HG02759 (cell line): ENCODE results near the gene RAB11FIP2.

Source experiments
- ATAC-seq: cut with Tn5 transposase; IDR thresholded peaks from one replicate; pipeline ENCODE4 v1.9.1; 2021; ENCODE audit warnings: mild to moderate bottlenecking, moderate library complexity; ENCODE audit not compliant: unreplicated experiment

Gene RAB11FIP2

DNA sequence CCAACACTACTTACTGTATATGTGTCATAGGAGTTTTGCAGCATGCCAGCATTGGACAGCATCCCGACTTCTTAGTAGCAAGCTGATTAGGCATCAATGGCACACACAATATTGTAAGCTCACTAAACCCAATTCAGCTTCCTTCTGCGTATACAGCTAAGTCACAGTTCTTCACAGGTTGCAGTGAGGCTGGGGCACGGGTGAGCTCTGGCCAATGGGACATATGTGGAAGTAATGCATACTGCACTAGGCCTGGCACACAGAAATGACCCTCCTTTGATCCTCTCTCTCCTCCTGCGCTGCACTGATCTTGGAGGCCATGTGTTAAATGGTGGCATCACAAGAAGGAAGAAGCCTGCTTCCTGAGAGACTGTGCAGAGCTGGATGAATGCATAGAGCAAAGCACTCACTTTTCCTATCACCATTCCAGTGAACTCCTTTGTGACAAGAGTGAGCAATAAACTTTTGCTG is 11.9 kb downstream of the RAB11FIP2 start:
- no peak for ATAC-seq

- no peak for ATAC-seq
Measured at GRCh38 chr10:118033905-118034304, 12.8 kb downstream of the RAB11FIP2 start.

DNA sequence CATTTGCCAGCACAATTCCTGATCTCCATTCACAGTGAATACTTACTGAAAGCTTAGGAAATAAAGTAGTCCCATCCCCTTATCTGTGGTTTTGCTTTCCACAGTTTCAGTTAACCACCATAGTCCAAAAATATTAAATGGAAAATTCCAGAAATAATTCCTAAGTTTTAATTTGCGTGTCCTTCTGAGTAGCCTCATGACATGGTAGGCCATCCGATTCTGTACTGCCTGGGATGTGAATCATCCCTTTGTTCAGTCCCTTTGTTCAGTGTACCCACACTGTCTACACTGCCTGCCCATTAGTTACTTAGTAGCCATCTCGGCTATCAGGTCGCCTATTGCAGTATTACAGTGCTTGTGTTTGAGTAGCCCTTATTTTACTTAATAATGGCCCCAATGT is 14.2 kb downstream of the RAB11FIP2 start:
- no peak for ATAC-seq

DNA sequence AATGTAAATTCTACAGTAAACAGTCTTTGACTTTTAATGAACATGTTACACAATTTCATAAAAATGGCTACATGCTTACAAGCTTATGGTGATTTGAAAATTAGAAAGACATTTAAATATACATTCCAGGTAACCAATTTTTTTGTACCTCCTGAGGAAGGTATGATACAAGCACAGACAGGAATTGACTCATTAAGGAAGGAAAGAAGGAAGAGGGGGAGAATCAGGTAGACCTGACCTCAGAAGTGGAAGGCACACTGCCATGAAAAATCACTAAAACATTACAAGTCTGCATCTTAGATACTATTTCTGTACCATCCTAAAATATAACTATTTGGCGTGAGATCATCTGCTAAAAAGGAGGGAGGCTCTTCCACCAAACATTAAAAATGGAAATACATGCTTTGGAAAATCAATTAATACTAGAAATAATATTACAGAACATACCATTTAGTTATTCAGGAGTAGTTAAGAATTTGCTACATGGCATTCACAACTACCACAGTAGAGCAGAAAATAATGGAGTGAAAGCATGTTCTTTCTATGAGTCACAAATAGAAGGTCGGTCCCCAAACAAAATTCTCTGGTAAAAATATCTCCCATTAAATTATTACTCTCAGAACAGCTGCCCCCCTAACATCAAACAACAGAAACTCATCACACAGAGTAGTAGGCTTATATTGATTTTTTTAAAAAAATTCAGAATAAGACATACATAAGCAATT is 15.2 kb downstream of the RAB11FIP2 start:
- no peak for ATAC-seq

- peak; percentile 90 for ATAC-seq
Measured at GRCh38 chr10:118028619-118029018, 18.1 kb downstream of the RAB11FIP2 start.

GRCh38 chr10:118027397-118027796 is 19.3 kb downstream of the RAB11FIP2 start:
- no peak for ATAC-seq

- ATAC-seq: no peak
Measured at GRCh38 chr10:118026936-118027335, 19.8 kb downstream of the RAB11FIP2 start.

GRCh38 chr10:118020365-118020764 is 26.4 kb downstream of the RAB11FIP2 start:
- ATAC-seq: no peak

GRCh38 chr10:118017850-118018249 is 28.9 kb downstream of the RAB11FIP2 start:
- no peak for ATAC-seq

DNA sequence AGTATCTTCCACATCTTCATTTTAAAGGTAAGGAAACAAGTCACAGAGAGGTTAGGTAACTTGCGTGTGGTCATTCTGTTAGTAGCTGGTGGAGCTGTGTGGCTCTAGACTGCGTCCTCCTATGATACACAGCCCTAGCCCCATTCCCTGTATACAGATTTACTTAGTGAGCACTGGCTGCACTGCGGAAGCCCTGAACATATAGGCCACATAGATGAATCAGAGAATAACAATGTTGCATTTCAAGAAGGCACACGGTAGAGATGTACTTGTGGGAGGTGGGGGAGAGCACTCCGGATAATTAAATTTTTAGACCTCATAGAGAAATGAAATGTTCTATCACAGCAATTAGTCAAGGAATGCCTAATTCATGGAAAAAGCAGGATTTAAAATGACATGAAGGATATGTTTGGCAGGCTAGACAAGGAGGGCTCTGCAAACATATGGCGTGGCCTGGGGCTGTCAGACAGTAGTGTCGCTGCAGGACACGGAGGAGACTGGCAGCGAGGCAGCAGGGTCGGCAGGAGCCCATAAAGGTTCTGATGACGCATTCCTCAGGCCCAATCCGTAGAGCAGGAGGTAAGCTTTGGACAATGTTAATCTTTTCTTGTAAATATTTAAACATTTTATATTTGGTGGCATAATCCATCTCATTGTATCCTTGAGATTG is 29.5 kb downstream of the RAB11FIP2 start:
- no peak for ATAC-seq

- no peak for ATAC-seq
Measured at GRCh38 chr10:118012952-118013525, 33.7 kb downstream of the RAB11FIP2 start.

DNA sequence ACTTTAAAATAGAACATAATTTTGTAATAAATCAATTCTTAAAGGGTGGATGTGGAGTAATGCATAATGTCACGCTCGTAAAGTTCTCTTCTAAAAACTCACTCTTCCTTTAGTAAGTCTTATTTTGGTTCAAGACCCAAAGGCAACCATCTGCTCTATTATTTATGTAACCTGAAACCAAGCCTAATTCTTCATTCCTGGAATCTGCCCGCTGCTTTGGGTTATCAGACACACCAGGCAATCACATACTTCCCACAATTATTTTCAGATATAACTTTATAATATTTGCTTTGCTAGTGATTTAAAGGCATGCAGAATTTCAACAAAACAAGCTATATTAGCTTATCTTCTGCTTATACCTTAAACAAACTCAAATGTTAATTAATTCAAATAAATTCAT is 39.0 kb downstream of the RAB11FIP2 start:
- no peak for ATAC-seq

DNA sequence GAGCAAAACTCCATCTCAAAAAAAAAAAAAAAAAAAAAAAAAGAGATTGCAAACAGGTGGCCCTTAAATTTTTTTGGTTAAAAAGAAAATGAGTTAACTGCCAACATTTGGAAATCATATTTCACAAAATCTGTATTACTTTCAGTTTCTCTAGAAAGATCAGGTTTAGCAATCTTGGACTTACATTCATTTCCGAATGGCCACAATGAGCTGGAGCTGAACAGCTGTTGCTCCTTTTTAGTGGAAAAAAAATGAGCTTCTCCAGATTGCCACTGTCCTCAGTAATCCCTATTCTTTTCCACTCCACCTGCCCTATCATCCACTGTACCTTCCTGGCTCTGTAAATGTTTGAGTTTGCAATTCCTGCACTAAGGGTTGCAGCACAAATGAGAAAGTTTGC is 43.6 kb downstream of the RAB11FIP2 start:
- ATAC-seq: no peak

DNA sequence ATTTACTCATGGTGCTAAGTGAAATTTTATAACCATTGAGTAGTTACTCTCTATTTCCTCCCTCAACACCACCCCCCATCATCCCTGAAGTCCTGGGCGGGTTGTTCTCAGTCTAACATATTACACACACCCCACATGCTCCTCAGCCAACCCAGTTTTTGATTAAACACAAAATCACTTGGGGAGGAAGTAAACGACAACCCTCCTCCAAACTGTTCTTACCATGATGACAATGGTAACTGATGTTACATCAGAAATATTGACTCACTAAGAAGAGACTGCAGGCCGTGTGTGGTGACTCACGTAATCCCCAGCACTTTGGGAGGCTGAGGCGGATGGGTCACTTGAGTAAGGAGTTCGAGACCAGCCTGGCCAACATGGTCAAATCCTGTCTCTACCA is 44.2 kb downstream of the RAB11FIP2 start:
- no peak for ATAC-seq

GRCh38 chr10:117997673-117998072 is 49.1 kb downstream of the RAB11FIP2 start:
- ATAC-seq: no peak

- ATAC-seq: no peak
Measured at GRCh38 chr10:117996709-117997108, 50.0 kb downstream of the RAB11FIP2 start.

DNA sequence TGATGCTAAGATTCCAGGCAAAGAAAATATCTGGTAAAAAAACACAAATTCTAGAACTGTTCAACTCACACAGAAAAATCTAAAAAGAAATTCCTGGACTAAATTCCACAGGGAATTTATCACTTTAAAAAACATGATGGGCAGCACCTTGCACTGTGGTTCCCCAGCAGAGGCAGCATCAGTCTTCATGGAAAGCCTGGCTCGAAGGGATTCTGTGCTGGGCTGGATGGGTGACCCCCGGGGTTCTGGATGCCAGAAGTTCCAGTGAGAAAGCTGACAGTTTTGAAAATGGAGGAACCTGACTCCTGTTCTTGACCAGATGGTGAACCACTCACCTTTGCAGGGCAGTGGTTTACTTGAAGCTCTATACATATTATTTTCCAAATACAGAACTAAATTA is 52.0 kb downstream of the RAB11FIP2 start:
- ATAC-seq: no peak

DNA sequence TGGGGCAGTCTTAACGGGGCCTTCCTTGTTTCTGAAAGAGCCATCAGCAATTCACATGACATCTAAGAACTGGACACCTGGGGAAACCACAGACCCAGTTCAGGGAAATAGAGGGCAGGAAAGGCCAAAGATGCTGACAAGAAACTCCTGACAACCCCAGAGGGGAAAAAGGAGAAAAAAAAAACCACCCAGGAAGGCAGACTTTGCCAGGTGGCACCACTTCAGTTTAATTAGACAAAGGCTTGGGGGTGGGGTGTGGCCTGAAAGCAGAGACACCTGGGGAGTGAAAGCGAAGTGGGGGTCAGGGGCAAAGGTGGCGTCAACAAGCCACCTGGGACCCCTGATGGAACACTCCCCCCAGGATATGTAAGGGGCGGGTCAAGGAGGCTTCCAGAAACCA is 53.6 kb downstream of the RAB11FIP2 start:
- no peak for ATAC-seq

DNA sequence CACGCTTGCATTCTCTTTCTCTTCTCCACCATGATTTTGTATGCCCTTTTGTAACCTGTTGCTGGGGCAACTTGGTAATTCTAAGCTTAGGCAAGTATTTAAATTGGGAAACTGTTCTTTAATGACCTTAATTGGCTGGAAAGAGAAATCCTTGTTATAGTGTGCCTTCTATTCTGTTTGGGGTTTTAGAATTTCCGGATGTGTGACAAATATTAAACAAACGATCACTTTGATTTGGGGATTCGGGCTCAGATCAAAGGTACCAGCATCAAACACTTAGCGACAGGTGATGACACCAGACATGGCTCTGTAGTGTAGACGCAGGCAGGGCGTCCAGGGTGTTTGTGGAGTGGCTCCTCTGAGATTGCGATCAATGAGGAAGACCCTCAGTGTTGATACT is 55.0 kb downstream of the RAB11FIP2 start:
- no peak for ATAC-seq

DNA sequence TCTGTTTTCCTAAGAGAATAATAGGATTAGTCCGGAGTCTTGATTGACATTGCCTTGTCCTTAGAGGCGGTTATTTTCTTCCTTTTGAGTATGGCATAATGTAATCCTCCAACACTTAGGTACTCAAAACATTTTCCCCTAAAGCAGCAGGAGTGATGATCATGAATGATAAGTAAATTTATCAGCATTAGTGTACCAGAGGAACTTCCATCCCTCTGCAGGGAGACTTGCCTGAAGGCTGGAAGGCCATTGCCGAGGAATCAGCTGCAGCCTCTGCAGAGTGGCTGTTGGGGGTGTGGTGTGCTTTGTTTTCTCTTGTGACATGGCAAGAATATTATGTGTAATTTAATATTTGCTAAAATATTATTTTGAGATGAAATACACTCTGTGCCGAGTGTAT is 56.8 kb downstream of the RAB11FIP2 start:
- no peak for ATAC-seq

DNA sequence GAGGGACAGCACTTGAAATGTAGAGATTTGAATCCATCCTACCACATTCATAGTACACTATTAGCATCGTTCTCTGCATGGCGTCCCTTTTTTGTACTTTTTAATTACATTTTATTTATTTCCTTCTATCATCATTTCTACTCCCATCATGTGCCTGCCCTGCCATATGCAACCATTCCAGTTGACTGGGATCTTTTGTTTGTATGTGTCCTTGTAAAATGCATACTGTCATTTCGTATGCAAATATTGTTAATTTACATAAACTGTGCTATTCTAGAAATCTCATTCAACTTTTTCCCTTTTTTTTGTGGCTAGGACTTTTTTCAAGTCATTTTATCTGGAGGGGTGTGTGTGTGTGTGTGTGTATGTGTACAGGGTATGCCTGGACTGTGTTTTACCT is 57.9 kb downstream of the RAB11FIP2 start:
- ATAC-seq: no peak

- ATAC-seq: no peak
Measured at GRCh38 chr10:117987244-117987909, 59.4 kb downstream of the RAB11FIP2 start.
